HK-2 (cell line): Measurements from ENCODE around the gene SPIRE1.
A peak's percentile ranks its signal among the peaks of the same experiment; 100 is the strongest.
"Not testable (repeated sequence)": the region's sequence is repeated elsewhere in the genome, so short reads cannot be mapped to it uniquely, and the experiment has no call there.

ENCODE experiments used
- DNase-seq: peaks from one replicate; pipeline ENCODE4 v3.0.0-alpha.2; 2018; ENCODE audit not compliant: unreplicated experiment

The SPIRE1 gene

DNA sequence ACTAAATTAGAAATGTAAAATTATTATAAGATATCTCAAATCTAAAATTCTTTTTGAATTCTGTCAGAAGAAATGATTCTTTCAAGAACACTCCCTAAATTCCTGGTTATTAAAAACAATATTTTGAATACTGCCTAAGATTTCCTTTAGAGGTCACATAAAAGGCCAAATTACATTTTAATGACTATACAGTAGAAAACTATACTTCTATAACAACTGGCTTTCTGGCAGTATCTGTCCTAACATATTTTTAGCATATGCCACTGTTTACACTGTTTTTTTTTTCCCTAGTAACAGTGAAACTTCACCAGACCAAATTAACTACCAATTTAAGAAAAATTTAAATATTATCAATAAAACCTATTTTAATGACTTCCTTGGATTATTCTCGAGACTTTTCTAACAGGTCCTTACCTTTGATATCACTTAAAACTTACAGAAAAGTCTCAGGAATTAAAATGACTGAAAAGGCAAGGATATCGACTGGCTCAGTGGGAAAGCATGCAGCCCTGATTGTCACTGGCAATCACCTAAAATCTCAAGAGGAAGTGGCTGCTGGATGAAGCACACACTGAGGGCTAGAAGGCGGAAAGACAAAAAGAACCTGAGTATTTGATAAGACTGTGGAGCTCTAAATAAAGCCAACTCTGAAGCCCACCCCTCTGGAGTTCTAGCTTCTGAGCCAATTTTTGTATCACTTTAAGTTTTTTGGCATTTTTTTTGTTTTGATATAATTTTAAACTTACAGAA lies 59.6 kb downstream of the SPIRE1 start:
- DNase-seq, result no peak

DNA sequence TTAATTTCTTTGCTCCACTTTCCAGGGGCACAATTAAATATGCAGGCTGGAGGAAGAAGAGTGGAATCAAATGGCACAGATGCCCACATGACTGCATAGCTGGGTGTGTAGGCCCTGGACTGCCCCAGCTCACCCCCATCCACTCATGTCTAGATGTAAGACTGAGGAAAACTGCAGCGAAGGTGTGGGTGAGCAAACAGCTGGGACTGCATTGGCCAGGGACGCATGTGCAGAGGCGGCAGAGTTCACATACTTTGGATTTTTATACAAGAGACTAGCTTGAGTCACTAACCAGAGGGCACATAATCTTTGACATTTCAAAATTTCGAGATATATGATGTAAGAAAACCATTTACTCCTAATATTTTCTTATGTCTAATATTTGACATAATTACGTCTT lies 60.1 kb downstream of the SPIRE1 start:
- peak; percentile 29 for DNase-seq

DNA sequence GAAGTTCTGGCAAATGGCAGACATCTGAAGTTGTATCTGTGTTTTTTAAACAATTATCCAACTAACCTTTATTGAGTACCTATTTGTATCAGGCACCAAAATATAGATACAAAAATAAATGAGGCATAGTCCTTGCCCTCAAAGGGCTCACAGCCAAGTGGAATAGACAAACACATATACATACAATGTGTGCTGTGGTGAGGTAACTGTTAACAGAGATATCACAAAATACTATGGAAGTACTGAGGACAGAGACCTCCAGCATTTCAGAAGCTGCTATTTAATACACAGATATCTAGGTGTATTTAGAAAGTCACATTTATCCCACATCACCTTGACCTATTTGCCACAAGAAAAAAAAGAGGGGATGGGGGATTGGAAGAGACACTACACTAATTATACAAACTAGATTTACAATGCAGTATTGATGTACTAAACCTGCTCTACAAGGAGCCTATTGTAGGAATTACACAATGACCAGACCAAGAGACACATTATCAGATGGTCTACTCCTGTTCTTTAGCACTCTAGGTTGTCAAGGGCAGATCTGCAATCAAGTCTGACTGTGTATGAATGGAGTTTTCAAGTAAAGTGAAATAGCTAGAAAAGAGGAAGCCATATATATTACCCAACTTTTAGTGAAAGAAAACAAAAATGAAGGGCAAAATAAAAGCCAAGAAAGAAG lies 62.2 kb downstream of the SPIRE1 start:
- no peak for DNase-seq

DNA sequence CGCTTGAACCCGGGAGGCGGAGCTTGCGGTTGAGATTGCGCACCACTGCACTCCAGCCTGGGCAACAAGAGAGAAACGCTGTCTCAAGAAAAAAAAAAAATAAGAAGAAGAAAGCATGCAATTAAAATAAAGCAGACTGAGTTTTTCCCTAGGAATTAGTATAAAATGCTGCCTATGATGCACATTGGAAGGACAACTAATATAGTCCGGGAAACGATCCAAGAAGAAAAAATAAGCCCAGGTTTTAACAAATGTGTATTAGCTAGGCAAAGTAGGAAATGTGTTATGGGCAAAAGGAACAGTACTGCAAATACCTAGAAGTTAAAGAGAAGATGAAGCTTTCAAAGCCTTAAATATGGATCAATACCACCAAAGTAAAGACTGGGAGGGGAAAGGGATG lies 64.0 kb downstream of the SPIRE1 start:
- no peak for DNase-seq

DNA sequence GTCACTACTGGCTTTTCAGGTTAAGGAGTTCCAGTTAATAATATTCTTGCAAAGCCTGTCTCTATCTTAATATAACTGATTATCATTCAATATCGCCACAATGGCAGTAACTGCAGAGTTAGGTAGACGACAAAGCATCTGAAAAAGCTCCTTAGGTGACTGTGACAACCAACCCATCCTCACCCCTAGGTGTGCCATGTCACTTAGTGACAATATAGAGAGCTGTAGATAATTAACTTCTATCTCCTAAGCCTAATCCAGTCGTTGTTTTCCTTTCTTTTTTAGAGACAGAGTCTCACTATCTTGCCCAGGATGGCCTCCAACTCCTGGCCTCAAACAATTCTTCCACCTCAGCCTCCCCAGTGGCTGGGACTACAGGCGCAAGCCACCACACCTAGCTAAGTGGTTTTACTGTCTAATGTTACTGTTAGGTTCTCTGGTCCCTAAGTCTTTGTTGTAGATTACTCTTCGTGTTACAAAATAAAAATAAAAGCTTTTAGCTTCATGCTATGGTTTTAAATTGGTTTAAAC lies 65.2 kb downstream of the SPIRE1 start:
- no peak for DNase-seq

DNA sequence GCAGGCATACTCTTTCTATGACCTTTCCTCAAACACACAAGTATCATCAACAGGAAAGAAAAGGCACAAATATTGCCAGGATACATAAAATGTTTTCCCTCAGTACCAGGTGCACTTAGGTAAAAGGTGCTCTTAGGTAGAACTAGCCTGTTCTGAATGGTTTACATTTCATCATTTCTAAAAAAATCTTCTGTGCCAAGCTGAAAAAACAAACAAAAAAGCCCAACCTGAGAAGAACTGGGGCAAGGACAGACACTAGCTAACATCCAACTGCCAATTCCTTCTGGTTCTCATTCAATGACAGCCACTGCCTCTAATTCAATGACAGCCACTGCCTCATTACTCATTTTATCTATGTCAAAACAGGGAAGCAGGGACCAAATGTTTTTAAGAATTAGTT lies 68.5 kb downstream of the SPIRE1 start:
- DNase-seq, result no peak

- no peak for DNase-seq
These were observed 71.0 kb downstream of the SPIRE1 start for GRCh38 chr18:12586956-12587355.

DNA sequence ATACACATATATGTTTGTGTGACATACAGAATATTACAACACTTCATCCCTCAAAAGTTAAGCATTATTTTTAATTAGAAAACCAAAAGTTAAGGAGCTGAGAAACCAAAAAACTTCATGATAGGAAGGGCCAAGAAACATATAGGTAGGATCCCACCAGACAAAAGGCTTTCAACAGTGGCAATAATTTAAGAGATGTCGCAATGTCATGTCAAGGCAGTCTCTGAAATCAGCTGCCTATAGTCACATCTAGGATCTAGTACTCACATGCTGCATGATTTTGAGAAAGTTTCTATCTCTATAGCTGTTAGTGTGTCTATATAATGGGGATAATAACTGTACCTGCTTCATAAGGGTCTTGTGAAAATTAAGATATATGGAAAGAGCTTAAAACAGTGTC lies 72.7 kb downstream of the SPIRE1 start:
- DNase-seq, result no peak

- DNase-seq, result no peak
These were observed 77.1 kb downstream of the SPIRE1 start for GRCh38 chr18:12580630-12581342.

- no peak for DNase-seq
These were observed 78.1 kb downstream of the SPIRE1 start for GRCh38 chr18:12579775-12580174.

DNA sequence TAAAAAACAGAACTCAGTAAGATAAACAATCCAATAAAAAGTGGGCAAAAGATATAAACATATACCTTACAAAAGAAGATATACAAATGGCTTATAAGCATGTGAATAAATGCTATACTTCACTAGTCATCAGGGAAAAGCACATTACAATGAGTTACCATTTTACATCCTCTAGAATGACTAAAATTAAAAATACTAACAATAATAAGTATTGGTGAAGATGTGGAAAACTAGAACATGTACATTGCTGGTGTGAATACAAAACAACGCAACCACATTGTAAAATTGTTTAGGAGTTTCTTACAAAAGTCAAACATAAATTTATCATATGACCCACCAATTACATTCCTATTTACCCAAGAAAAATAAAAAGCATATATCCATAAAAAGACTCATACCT lies 80.1 kb downstream of the SPIRE1 start:
- DNase-seq, result no peak

- DNase-seq, result no peak
These were observed 83.3 kb downstream of the SPIRE1 start for GRCh38 chr18:12574494-12575185.

DNA sequence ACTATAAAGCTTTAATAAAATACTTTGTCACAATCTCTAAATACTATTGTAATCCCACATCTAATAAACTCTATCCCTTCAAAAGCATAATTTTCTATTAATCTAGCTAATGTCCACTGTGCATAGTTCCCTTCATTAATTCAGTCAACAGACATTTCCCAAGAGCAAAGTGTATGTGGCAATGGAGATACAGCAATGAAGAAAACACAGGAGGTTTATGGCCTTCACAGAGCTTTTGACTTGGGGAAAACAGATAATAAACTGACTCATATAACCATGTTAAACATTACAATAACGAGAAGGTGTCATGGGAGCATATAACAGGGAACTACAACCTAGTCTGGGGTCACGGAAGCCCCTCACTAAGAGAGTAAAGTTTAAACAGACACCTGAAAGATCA lies 86.3 kb downstream of the SPIRE1 start:
- DNase-seq, result no peak

GRCh38 chr18:12569791-12570190 lies 88.1 kb downstream of the SPIRE1 start:
- no peak for DNase-seq

DNA sequence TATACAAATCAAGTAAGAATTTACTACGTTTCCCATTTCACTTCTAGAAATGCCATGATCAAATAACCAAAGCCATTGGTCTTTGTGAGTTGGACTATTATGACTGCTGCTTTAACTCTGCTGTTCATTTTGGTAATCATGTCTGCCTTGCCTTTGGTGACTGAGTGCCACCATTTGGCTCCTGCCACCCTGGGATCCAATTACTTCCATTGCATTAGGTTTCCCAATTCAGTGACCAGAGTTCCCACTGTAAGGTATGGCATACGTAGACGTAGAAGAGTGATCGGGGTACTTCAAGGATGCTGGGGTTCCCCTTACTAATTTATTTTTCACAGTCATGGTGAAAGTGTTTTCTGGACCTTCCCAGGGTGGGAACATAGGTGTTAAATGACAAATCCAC lies 90.1 kb downstream of the SPIRE1 start:
- DNase-seq, result no peak

- DNase-seq, result no peak
These were observed 93.0 kb downstream of the SPIRE1 start for GRCh38 chr18:12564861-12565260.

DNA sequence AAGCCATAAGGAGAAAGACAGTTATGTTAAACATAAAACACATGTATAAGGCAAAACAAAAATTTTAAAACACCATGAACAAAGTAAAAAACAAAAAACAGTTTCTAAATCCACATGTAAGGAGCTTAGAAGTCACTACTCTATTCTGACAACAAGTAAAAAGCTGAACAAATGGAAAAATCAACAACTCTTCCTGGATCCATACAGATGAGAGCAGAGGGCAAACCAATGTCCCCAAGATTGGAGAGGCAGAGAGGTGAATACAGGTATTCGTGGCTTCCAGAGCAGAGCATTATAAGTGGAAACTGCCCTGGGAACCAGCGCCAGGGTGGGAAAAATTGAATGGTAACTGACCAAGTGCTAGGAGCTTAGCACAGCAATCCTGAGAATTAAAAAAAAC lies 93.5 kb downstream of the SPIRE1 start:
- no peak for DNase-seq

DNA sequence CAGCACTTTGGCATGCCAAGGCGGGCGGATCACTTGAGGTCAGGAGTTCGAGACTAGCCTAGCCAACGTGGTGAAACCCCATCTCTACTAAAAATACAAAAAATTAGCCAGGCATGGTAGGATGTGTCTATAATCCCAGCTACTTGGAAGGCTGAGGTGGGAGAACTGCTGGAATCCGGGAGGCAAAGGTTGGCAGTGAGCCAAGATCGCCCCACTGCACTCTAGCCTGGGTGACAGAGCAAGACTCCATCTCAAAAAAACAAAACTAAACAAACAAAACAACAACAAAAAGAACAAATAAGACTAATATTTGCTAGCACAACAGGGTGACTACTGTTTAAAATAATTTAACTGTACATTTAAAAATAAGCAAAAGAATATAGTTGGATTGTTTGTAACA lies 97.3 kb downstream of the SPIRE1 start:
- not testable (repeated sequence) for DNase-seq

- DNase-seq, result no peak
These were observed 98.6 kb downstream of the SPIRE1 start for GRCh38 chr18:12559319-12559718.

DNA sequence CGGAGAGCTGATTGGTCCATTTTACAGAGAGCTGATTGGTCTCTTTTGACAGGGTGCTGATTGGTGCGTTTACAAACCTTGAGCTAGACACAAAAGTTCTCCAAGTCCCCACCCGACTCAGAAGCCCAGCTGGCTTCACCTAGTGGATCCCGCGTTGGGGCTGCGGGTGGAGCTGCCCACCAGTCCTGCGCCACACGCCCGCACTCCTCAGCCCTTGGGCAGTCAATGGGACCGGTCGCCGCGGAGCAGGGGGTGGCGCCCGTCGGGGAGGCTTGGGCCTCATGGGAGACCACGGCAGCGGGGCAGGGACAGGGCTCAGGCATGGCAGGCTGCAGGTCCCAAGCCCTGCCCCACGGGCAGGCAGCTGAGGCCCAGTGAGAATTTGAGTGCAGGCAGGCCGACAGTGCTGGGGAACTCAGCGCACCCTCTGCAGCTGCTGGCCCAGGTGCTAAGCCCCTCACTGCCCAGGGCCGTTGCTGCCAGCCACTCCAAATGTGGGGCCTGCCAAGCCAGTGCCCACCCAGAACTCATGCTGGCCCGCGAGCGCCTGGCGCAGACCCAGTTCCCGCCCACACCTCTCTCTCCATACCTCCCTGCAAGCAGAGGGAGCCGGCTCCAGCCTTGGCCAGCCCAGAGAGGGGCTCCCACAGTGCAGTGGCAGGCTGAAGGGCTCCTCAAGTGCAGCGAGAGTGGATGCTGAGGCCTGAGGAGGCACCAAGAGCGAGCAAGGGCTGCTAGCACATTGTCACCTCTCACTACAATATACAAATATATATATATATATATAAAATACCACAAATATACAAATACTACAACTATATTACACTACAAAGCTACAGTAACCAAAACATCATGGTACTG lies 100.7 kb downstream of the SPIRE1 start:
- no peak for DNase-seq

DNA sequence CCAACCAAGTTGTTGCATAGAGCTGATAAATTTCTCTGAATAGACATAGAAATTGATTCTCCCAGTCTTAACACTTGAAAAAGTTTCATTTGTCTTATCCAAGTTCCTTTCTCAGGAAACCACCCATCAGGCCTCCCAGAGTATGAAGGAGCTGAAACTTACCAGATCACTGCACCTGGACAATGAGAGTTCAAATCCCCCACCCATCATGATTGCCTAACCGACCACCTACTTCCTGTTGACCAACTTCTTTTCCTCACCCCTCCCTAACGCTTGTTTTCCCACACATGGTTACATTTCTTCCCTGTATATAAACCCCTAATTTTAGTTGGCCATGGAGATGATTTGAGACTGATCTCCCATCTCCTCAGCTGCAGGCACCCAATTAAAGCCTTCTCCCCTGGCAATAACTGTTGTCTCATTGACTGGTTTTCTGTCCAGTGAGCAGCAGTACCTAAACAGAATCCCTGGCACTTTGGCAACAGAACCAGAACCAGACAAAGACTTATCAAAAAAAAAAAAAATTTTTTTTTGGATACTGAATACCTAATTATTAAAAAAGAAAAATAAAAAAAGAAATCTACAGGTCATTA lies 103.0 kb downstream of the SPIRE1 start:
- no peak for DNase-seq
